BJ (cell line): ENCODE results near the gene C10orf143. TPM values are rescaled to one million over a fixed set of nuclear protein-coding genes. Genes with fewer than 3 reads are reported as not detected.
"Not testable (repeated sequence)": the region's sequence is repeated elsewhere in the genome, so short reads cannot be mapped to it uniquely, and the experiment has no call there.

Experiments
- CTCF ChIA-PET: fragments of 350-600 bp; formaldehyde crosslinking; extraction: SDS; loops from one replicate; lab custom pipeline; 2021; ENCODE audit warnings: antibody characterized with exemption, inconsistent platforms; lab: Yijun Ruan, JAX
- POLR2A ChIA-PET: fragments of 300-600 bp; sonication (Branson Sonifier 250); formaldehyde crosslinking; extraction: SDS; loops from one replicate; lab custom pipeline; 2021; ENCODE audit warnings: antibody characterized with exemption; lab: Charles Lee
- DNase-seq: peaks from one replicate; pipeline ENCODE4 v3.0.0-alpha.2; 2011; ENCODE audit warnings: low read depth
- H3K27me3 ChIP-seq: 2 replicates; pipeline ENCODE4 v1.6.0; 2011; ENCODE audit warnings: low read length; ENCODE audit not compliant: control insufficient read depth, insufficient read depth
- H3K36me3 ChIP-seq: 2 replicates; pipeline ENCODE4 v1.5.1; 2011; ENCODE audit warnings: low read length; ENCODE audit not compliant: control insufficient read depth, insufficient read depth
- H3K4me3 ChIP-seq: 2 replicates; pipeline ENCODE4 v1.5.1; 2011; ENCODE audit warnings: low read depth, mild to moderate bottlenecking, control low read depth, low read length
- CTCF ChIP-seq: IDR thresholded peaks from 2 replicates; pipeline ENCODE4 v1.5.1; 2011; ENCODE audit warnings: low read depth, mild to moderate bottlenecking, control low read depth, inconsistent platforms, low read length, moderate library complexity; ENCODE audit not compliant: insufficient read depth
- polyA plus RNA-seq: library from polyadenylated mRNA; depleted of rRNA; stranded (reverse); fragments of >200 nt; gene quantifications from 2 replicates; pipeline ENCODE4 v1.2.3, GENCODE V29; 2011

Gene C10orf143
- polyA plus RNA-seq, 1 experiment, result 2.0 TPM

- H3K4me3 ChIP-seq, result no peak overlapping the region
- POLR2A ChIA-PET, result no interaction called here
- no peaks in the 10 kb centered on the region for H3K27me3 ChIP-seq
- no peaks in the 10 kb centered on the region for H3K36me3 ChIP-seq
- no peak for DNase-seq
- CTCF ChIA-PET, result no interaction called here
- no peak for TF ChIP-seq CTCF
Measured at GRCh38 chr10:130025326-130025725, 85.3 kb downstream of the C10orf143 start.

DNA sequence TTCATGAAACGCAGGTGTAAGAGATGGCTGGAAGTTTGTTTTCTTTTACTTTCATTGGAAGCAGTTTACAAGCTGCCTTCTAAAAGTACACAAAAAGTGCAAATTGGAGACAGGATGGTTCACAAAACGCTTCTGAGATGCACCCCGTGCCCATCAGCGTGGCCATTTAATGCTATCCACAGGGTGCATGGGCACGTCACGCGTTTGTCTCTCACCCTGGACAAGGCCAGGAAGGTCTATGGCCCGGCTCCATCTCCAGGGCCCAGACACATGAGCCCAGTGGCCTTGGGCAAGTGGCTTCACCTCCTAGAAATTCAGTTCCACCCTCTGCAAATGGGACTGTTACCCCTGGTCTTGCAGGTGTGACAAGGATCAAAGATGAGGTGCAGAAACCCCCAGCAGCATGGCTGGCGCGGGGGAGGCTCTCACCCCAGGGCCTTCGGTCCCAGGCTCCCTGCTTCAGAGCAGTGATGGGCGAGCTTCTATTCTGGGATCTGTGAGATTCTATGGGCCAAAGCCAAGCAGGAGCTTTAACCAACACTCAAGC lies 85.8 kb downstream of the C10orf143 start:
- no peak for TF ChIP-seq CTCF
- CTCF ChIA-PET, result interaction anchor here (0.9 kb wide), 1 partner anchor 53 kb away, joined by 3 read pairs; no protein-coding TSS in a partner anchor
- H3K36me3 ChIP-seq, result no peaks in the 10 kb centered on the region
- POLR2A ChIA-PET, result no interaction called here
- DNase-seq, result no peak
- no peak overlapping the region for H3K4me3 ChIP-seq
- no peaks in the 10 kb centered on the region for H3K27me3 ChIP-seq

GRCh38 chr10:130024326-130024725 lies 86.3 kb downstream of the C10orf143 start:
- CTCF ChIA-PET, result interaction anchor here (0.9 kb wide), 1 partner anchor 53 kb away, joined by 3 read pairs; no protein-coding TSS in a partner anchor
- POLR2A ChIA-PET, H3K27me3 ChIP-seq, H3K4me3 ChIP-seq, DNase-seq, H3K36me3 ChIP-seq: not testable (repeated sequence)

DNA sequence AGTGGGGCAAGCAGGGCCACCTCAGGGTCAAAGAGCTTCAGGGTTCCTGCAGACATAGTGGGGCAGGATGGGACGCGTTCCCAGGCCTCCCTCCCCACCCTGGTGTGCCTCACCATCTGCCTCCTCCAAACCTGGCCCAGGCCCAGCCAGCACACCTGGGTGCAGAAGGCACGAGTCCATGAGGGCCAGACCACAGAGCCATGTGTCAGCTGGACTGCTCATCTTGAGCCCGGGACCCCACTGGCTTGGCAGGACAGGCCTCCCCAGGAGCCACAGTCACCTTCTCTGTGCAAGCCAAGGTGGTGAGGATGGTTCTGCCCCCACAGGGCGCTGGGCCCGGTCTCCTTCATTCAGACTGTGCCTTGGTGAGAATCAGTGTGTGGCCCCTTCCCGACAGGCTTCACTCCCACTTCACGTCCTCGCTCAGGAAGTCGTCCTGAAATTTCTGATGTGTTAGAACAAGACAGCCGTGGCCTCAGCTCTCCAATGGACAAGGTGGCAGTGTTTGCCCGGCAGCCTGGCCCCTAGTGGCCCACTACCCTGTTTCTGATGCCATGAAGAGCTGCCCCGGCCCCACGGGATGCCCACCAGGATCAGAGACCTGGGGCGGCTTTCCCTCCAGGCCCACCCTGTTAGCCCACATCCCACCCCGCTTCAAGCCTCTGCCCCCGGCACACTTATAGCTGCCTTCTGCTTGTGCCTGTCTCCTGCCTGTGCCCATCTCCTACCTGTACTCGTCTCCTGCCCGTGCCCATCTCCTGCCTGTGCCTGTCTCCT lies 87.0 kb downstream of the C10orf143 start:
- Histone ChIP-seq H3K36me3 (no peaks in the 10 kb centered on the region), H3K27me3 (no peaks in the 10 kb centered on the region), H3K4me3 (no peak overlapping the region)
- ChIA-PET POLR2A (no interaction called here), CTCF (interaction anchor here (0.6 to 0.7 kb wide), 2 partner anchors 19 to 92 kb away, joined by 3 to 4 read pairs; no protein-coding TSS in a partner anchor)
- no peak for DNase-seq
- TF ChIP-seq CTCF, result no peak

DNA sequence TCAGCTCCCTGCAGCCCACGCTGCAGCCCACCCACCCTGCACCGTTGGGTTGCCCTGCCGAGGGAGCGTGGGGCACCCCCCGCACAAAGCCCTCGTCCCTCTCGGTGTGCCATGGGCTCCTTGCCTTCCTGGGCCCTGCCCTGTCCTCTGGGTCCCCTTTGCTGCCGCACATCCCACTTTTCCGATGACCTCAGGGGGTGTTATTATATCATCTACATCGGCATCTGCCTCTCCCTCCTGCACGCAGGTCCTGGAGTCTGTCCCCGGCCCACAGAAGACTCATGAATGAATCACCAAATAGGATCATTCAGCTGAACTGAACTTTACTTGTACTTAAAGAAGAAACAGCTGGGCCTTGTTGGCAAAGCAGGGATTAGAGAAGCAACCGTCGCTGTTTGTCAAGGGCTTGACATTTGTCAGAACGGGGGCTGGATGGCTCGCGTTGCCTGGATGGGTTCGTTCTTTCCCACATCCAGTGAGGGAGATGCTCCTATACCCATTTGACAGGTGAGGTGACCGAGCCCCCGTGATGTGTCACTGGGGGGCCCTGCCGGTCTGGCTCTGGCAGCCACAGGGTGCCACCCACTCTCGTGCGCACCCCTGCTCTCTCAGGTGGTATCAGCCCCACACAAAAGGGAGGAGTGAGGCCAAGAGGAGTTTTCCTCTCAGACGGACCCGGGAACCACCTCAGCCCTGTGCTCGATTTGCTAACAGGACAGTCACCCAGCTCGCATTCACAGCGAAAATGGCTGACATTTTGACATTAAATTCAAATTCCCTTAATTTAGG lies 87.9 kb downstream of the C10orf143 start:
- POLR2A ChIA-PET, result no interaction called here
- Histone ChIP-seq H3K4me3 (no peak overlapping the region), H3K36me3 (no peaks in the 10 kb centered on the region), H3K27me3 (no peaks in the 10 kb centered on the region)
- peak; percentile 77 for DNase-seq
- no peak for TF ChIP-seq CTCF
- CTCF ChIA-PET, result interaction anchor here (0.6 to 2.0 kb wide), 3 partner anchors 51 to 93 kb away, joined by 3 to 8 read pairs (median 3); no protein-coding TSS in a partner anchor
